Measurements from ENCODE around the gene URB2. TPM values are rescaled to one million over a fixed set of nuclear protein-coding genes. Genes with fewer than 3 reads are reported as not detected.

The URB2 gene
- 14.5 and 14.7 TPM in 2 replicates for total RNA-seq

GRCh38 chr1:229625915-229626831 lies at the start of gene URB2, which contains the start of gene TAF5L:
Gene URB2 (plus strand): TSS chr1:229626247. CDS start chr1:229627634, 1,387 bp downstream.
Gene TAF5L (minus strand): TSS chr1:229626122. CDS start chr1:229614482, 11,640 bp downstream.

Other genes with a start within 250 kb of the URB2 start
- gene ACTA1, start 192.2 kb upstream of the URB2 start, total RNA-seq = not detected in 2 replicates
- gene NUP133, start 117.9 kb upstream of the URB2 start, total RNA-seq = 31.3 and 32.3 TPM in 2 replicates
- 16.9 and 25.2 TPM in 2 replicates for gene ABCB10, start 67.5 kb upstream of the URB2 start, total RNA-seq
- gene TAF5L, start 125 bp upstream of the URB2 start, total RNA-seq = 17.6 and 21.7 TPM in 2 replicates

Data from tracheal epithelial cell (primary cell).